NCI-H748 (cell line): Measurements from ENCODE around the gene LTB4R2.

ENCODE experiments used
- DNase-seq: peaks from one replicate; lab custom pipeline; 2025; ENCODE audit not compliant: unreplicated experiment; lab: John Stamatoyannopoulos, UW

Gene LTB4R2, protein sequence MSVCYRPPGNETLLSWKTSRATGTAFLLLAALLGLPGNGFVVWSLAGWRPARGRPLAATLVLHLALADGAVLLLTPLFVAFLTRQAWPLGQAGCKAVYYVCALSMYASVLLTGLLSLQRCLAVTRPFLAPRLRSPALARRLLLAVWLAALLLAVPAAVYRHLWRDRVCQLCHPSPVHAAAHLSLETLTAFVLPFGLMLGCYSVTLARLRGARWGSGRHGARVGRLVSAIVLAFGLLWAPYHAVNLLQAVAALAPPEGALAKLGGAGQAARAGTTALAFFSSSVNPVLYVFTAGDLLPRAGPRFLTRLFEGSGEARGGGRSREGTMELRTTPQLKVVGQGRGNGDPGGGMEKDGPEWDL

GRCh38 chr14:24309538-24310264, at the start of gene LTB4R2:
TSS of gene LTB4R2 (plus strand) at chr14:24310140. CDS start at chr14:24310665, 525 bp downstream.
- DNase-seq, result no peak

- no peak for DNase-seq
Measured at GRCh38 chr14:24260780-24261157, 49.2 kb upstream of the LTB4R2 start.

GRCh38 chr14:24261256-24261968, 48.5 kb upstream of the LTB4R2 start:
- DNase-seq, result no peak

DNA sequence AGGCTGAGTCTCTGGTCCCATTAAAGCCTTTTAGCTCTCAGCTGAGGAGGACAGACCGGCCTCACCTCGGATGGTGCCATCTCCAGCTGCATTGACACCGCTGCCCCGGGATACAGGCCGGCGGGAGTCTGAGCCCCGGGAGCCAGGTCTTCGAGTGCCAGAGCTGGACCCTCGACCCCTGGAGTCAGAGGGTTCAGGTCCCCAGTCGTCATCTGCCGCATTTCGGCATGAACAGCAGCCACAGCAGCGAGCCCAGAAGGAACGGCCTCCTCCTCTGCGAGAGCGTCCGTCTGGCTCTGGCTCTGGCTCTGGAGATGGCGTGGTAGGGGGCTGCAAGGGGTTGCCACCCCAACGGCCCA, 48.0 kb upstream of the LTB4R2 start:
- no peak for DNase-seq

- no peak for DNase-seq
Measured at GRCh38 chr14:24262821-24263733, 46.9 kb upstream of the LTB4R2 start, which contains the start of gene TGM1. TSS of gene TGM1 (minus strand) at chr14:24263177. CDS start at chr14:24262352, 825 bp downstream.

GRCh38 chr14:24263848-24264247, 46.1 kb upstream of the LTB4R2 start:
- DNase-seq, result no peak

DNA sequence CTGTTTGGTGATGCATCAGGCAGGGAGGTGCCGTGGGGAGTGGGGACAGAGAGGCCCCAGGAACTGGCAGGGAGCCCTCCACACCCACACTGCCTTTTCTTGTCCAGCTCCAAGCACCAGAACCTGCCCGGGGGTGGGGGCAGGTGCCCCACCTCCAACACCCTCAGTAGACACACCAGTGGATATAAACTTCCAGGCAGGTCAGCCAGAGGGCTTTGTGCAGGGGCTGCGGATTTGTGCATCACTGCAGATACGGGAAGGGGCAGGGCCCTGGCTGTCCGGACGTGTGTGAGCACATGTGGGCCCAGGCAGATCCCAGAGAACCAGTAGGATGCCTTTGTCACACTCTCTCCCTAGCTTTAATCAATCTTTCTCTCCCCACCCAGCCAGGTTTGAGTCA, 45.6 kb upstream of the LTB4R2 start:
- no peak for DNase-seq

DNA sequence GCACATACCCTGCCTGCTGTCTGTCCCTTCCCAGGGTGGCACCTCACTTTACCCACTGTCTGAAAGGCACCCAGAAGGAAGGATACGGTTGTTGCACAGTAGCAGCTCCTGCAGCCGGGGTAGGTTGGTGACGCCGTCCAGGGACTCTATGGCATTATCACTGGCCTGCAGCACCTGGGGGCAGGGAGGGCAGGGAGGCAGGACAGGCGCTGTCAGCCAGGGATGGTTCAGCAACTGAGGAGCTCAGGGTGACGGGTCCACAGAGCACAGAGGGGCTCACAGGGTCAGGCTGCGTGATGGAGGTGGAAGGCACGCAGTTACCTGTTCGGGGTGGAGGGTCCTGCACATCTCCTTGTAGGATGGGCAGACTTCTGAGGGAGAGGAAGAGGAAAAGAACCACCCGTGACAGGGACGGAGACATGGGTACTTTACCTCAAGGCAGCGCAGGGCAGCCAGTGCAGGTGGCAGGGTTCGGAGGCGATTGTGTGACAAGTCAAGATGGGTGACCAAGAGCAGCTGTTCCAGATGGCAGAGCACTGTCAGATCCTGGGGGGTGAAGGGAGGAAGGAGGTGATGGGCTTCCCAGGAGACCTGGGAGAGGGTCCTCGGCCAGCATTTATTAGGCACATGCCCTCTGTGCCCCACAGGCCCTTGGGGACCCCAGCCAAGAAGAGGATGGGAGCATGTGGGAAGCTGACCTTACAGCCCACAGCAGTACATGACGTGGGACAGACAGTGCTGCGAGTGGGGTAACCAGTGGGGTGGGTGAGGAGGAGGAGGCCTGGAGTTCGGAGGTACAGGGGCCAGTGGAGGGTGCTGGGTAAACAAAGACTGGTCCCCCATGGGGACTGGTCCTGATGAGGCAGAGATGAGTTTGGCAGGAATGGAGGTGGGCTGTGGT, 43.3 kb upstream of the LTB4R2 start:
- no peak for DNase-seq

DNA sequence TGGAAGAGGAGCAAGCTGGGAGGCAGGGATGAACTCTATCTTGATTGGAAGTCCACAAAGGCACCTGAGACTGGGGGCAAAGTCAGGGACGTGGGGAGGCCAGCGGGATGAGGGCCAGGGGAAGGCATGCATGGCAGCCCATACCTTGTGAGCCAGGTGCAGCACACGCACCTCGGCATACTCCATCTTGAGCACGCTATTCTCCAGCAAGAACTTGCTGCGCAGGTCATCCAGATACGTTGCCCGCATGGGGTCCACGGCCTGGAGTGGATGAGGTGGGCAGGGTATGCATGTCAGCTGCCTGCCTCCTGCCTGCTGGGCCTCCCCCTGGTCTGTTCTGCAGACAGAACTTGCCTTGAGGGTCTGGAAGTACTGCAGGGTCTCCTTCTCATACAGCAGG, 42.4 kb upstream of the LTB4R2 start:
- DNase-seq, result no peak

GRCh38 chr14:24268225-24268624, 41.7 kb upstream of the LTB4R2 start:
- DNase-seq, result no peak

DNA sequence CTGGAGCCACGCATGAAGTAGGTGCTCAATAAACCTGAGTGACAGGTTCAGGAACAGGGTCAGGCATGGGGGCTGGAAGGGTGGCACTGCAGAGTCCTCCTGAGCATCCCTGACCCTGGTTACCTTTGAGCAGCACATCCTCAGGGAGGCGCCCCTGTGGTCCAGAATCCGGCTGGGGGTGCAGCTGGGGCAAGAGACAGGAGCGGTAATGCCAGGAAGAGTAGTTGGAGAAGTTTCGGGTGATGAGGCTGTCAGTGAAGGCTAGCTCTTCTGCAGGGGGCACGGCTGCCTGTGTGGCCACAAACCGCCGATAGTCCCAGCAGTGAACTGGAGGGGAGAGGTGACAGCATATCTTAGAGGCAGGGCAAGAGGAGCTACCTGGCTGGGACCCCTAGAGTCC, 40.6 kb upstream of the LTB4R2 start:
- no peak for DNase-seq

DNA sequence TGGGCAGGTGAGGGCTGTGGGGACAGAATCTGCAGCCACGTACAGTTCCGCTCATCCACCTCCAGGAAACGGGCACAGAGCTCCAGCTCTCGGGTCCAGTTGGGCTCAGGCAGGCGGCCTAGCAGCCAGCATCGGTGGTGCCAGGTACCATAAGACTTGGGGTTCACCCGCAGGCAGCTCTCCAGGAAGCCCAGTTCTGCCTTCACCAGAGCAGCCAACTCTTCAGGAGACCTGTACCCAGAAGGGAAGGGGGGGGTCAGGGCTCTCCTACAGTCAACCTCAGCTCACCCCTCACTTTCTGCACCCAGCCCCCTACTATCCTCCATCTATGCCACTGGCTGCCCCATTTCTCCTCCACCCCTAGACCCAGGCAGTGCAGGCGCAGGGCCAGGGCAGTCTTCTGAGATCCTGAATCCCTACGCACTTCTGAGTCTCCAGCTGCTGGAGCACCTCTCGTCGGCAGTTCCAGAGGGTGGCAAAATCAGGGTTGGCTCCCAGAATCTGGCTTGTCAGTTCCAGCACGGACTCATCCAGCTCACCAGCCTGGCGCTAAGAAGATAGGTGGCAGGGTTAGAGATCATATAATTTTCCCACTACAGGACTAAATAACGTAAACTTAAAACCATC, 39.9 kb upstream of the LTB4R2 start:
- no peak for DNase-seq

DNA sequence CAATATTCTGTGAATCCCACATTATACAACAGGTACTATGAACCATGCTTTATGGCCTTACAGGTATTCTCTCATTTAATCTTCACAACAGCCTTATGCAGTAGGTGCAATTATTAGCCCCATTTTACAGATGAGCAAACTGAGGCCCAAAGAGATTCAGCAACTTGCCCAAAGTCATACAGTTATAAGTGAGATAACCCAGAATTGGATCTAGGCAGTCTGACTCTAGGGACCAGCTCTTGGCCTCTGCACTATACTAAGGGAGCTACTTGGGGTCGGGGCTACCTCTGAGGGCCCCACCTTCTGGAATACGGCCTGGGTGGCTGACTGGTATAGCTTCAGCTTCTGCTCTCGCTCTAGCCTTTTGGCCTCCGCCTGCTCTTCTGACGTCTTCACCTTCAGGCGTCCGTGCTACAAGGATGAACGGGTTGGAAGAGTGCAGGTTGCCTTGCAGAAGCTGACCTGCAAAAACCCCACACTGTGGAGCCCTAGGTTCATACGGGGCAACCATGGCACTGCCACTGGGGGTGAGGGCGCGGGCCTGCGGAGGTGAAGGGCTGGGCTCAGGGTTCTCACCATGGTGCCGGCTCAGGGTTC, 39.3 kb upstream of the LTB4R2 start:
- peak; percentile 56 for DNase-seq

DNA sequence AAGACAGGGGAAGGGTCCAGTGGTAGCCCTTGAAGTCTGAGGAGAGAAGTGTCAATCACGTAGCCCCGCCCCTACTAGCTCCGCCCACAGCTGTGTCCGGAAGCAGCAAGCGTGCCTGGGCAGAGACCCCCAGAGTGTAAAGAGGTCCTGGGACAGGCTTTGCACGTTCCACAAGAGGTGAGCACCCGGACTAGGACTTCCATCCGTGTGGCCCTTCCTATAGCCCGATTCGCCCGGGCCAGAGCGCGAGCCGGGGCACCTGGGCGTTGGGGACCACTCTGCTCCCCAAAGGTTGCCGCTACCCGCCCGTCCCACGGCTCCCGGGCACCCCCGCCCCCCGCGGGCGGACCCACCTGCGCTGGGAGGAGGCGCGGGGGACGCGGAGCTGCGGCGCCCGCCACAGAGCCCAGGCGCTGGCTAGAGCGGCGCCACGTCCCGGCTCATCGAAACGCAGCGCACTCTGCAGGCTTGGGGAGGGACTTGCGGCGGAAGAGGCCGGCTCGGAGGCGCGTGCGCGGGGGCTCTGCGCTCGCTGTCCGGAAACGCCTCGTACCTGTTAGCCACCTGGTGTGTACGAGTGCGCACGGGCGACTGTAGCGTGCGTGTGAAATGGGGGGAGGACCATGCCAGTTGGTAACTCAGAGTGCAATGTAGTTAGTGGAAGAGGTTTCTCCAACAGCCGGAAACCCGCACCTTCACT, 38.7 kb upstream of the LTB4R2 start, which contains the start of gene RABGGTA:
RABGGTA (minus strand) TSS at position 464 of the 700 bp plus-strand sequence. CDS start 482 bp downstream, outside the sequence.
- peak; percentile 96 for DNase-seq

DNA sequence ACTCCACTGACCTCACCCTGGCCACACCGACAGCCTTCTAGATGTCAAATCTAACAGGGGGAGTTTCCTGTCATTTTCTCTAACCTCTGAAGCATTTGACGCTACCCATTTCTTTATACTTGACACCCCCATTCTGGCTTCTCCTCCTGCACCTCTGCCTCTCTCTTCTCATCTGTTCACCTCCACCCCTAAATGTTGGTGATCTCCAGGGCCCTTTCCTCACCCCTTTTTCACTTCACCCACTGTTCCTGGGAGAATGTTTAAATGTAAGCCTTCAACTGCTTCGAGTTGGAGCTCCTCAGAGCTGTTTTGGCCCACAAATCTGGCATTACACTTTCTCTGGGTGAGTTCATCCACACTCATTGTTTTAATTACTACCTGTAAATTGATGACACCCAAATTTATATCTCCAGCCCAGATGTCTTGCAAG, 38.1 kb upstream of the LTB4R2 start:
- DNase-seq, result no peak

DNA sequence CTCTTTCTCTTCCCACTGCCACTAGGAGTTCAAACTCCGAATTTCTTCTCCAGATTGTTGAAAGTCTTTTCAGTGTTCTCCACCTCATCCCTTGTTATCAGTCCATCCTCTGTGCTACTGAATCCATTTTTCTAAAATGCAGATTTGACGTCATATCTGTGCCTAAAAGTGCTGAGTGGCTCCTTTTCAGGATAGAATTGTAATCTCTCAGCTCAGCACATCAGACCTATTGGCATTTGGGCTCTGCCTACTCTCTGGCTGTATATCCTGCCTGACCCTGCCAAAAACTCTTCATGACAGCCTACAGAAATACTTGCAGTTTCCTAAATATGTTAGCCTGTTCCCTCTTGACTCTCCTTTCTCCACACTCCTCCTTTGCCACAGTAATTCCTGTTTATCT, 37.5 kb upstream of the LTB4R2 start:
- no peak for DNase-seq

GRCh38 chr14:24273422-24273998, 36.4 kb upstream of the LTB4R2 start:
- DNase-seq, result peak; percentile 8

DNA sequence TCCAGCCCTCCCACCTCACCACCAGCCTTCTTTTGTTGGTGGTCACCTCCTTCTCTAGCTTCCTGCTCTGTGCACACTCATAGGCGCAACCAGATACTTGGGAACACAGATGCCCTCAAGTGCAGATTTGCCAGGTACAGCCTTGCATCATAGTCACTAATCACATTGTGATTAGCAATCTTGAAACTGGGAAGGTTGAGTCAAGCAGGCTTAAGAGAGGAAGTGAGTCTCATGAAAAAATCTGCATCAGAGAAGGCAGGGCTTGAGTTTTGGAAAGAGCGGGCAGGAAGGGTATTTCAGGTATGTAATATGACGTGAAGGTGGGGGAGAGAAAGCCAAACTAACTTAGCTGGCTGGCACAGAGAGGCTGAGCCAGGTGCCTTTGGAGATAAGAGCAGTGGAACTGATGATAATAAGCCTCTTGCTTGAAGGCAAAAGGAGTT, 35.8 kb upstream of the LTB4R2 start:
- no peak for DNase-seq
